ENCODE data around the gene IL2RA. TPM values are rescaled to one million over a fixed set of nuclear protein-coding genes. Genes with fewer than 3 reads are reported as not detected.
A peak's percentile ranks its signal among the peaks of the same experiment; 100 is the strongest.
"Not testable (repeated sequence)": the region's sequence is repeated elsewhere in the genome, so short reads cannot be mapped to it uniquely, and the experiment has no call there.

The IL2RA gene
- total RNA-seq, 2 donors from 2014 or later = 51.7 to 59.2 TPM

GRCh38 chr10:6006991-6007390 lies 55.2 kb downstream of the IL2RA start:
- DNase-seq = no peak
- Mint-ChIP-seq H3K27me3 (no peaks in the 10 kb centered on the region), H3K36me3 (ENCODE audit: low read depth) (peaks cover 5% of the 10 kb centered on the region), H3K27ac (no peak overlapping the region), H3K4me3 (no peak overlapping the region), H3K4me1 (peaks cover 15% of the 10 kb centered on the region)
- no peak for ATAC-seq
- no peaks in the 10 kb centered on the region for H3K9me3 ChIP-seq (ENCODE audit: control insufficient read depth, low read length, poor library complexity, severe bottlenecking)

GRCh38 chr10:6006546-6006945 lies 55.6 kb downstream of the IL2RA start:
- DNase-seq (no peak), ATAC-seq (no peak)
- peaks cover 2% of the 10 kb centered on the region for H3K36me3 Mint-ChIP-seq (ENCODE audit: low read depth)
- no peaks in the 10 kb centered on the region for H3K27me3 Mint-ChIP-seq
- H3K4me1 Mint-ChIP-seq = peaks cover 13% of the 10 kb centered on the region
- H3K4me3 Mint-ChIP-seq = no peak overlapping the region
- H3K27ac Mint-ChIP-seq = no peak overlapping the region
- no peaks in the 10 kb centered on the region for H3K9me3 ChIP-seq (ENCODE audit: control insufficient read depth, low read length, poor library complexity, severe bottlenecking)

GRCh38 chr10:6005856-6006395 lies 56.2 kb downstream of the IL2RA start:
- no peak for ATAC-seq
- Mint-ChIP-seq H3K27ac (no peak overlapping the region), H3K36me3 (ENCODE audit: low read depth) (peaks cover 2% of the 10 kb centered on the region), H3K4me1 (peaks cover 13% of the 10 kb centered on the region), H3K4me3 (no peak overlapping the region), H3K27me3 (no peaks in the 10 kb centered on the region)
- H3K9me3 ChIP-seq (ENCODE audit: control insufficient read depth, low read length, poor library complexity, severe bottlenecking) = no peaks in the 10 kb centered on the region
- DNase-seq = no peak

- not testable (repeated sequence) for H3K4me3 Mint-ChIP-seq; H3K9me3 ChIP-seq (ENCODE audit: control insufficient read depth, low read length, poor library complexity, severe bottlenecking); DNase-seq; H3K27ac Mint-ChIP-seq; H3K36me3 Mint-ChIP-seq (ENCODE audit: low read depth); ATAC-seq; H3K27me3 Mint-ChIP-seq
- peaks cover 15% of the 10 kb centered on the region for H3K4me1 Mint-ChIP-seq
These were observed 56.9 kb downstream of the IL2RA start for GRCh38 chr10:6005161-6005804.

- Mint-ChIP-seq H3K4me3 (no peak overlapping the region), H3K4me1 (peaks cover 14% of the 10 kb centered on the region), H3K36me3 (ENCODE audit: low read depth) (peaks cover 2% of the 10 kb centered on the region), H3K27me3 (peaks cover 9% of the 10 kb centered on the region), H3K27ac (no peak overlapping the region)
- no peaks in the 10 kb centered on the region for H3K9me3 ChIP-seq (ENCODE audit: control insufficient read depth, low read length, poor library complexity, severe bottlenecking)
- DNase-seq = no peak
- no peak for ATAC-seq
These were observed 59.2 kb downstream of the IL2RA start for GRCh38 chr10:6002809-6003510.

- H3K4me3 Mint-ChIP-seq = no peak overlapping the region
- peak overlapping the region; percentile 77 for H3K27ac Mint-ChIP-seq
- peaks cover 13% of the 10 kb centered on the region for H3K4me1 Mint-ChIP-seq
- no peaks in the 10 kb centered on the region for H3K9me3 ChIP-seq (ENCODE audit: control insufficient read depth, low read length, poor library complexity, severe bottlenecking)
- H3K27me3 Mint-ChIP-seq = peaks cover 9% of the 10 kb centered on the region
- no peak for ATAC-seq
- no peak for DNase-seq
- H3K36me3 Mint-ChIP-seq (ENCODE audit: low read depth) = no peaks in the 10 kb centered on the region
These were observed 62.6 kb downstream of the IL2RA start for GRCh38 chr10:5999440-6000165.

- no peak for ATAC-seq
- peaks cover 1% of the 10 kb centered on the region for H3K9me3 ChIP-seq (ENCODE audit: control insufficient read depth, low read length, poor library complexity, severe bottlenecking)
- Mint-ChIP-seq H3K27me3 (peaks cover 9% of the 10 kb centered on the region), H3K4me3 (no peak overlapping the region), H3K36me3 (ENCODE audit: low read depth) (no peaks in the 10 kb centered on the region), H3K27ac (no peak overlapping the region), H3K4me1 (peaks cover 3% of the 10 kb centered on the region)
- no peak for DNase-seq
These were observed 65.5 kb downstream of the IL2RA start for GRCh38 chr10:5996696-5997095.

- H3K9me3 ChIP-seq (ENCODE audit: control insufficient read depth, low read length, poor library complexity, severe bottlenecking) = peaks cover 4% of the 10 kb centered on the region
- Mint-ChIP-seq H3K36me3 (ENCODE audit: low read depth) (no peaks in the 10 kb centered on the region), H3K27ac (no peak overlapping the region), H3K4me1 (peaks cover 8% of the 10 kb centered on the region), H3K4me3 (no peak overlapping the region), H3K27me3 (no peaks in the 10 kb centered on the region)
- ATAC-seq = no peak
- no peak for DNase-seq
These were observed 69.8 kb downstream of the IL2RA start for GRCh38 chr10:5992398-5992797.

- no peak overlapping the region for H3K4me3 Mint-ChIP-seq
- H3K27ac Mint-ChIP-seq = no peak overlapping the region
- H3K4me1 Mint-ChIP-seq = peaks cover 12% of the 10 kb centered on the region
- no peaks in the 10 kb centered on the region for H3K36me3 Mint-ChIP-seq (ENCODE audit: low read depth)
- H3K27me3 Mint-ChIP-seq = no peaks in the 10 kb centered on the region
- ATAC-seq (no peak), DNase-seq (no peak)
- H3K9me3 ChIP-seq (ENCODE audit: control insufficient read depth, low read length, poor library complexity, severe bottlenecking) = peaks cover 4% of the 10 kb centered on the region
These were observed 70.5 kb downstream of the IL2RA start for GRCh38 chr10:5991708-5992107.

- Mint-ChIP-seq H3K4me3 (no peak overlapping the region), H3K4me1 (peaks cover 12% of the 10 kb centered on the region), H3K27me3 (no peaks in the 10 kb centered on the region), H3K27ac (no peak overlapping the region), H3K36me3 (ENCODE audit: low read depth) (no peaks in the 10 kb centered on the region)
- no peak for ATAC-seq
- DNase-seq = no peak
- peaks cover 4% of the 10 kb centered on the region for H3K9me3 ChIP-seq (ENCODE audit: control insufficient read depth, low read length, poor library complexity, severe bottlenecking)
These were observed 72.4 kb downstream of the IL2RA start for GRCh38 chr10:5989756-5990155.

GRCh38 chr10:5988336-5988920 lies 73.7 kb downstream of the IL2RA start:
- H3K4me1 Mint-ChIP-seq = peaks cover 14% of the 10 kb centered on the region
- ATAC-seq (no peak), DNase-seq (no peak)
- H3K27ac Mint-ChIP-seq = peak overlapping the region; percentile 42
- H3K4me3 Mint-ChIP-seq = no peak overlapping the region
- H3K27me3 Mint-ChIP-seq = peaks cover 4% of the 10 kb centered on the region
- no peaks in the 10 kb centered on the region for H3K36me3 Mint-ChIP-seq (ENCODE audit: low read depth)
- H3K9me3 ChIP-seq (ENCODE audit: control insufficient read depth, low read length, poor library complexity, severe bottlenecking) = peaks cover 4% of the 10 kb centered on the region

GRCh38 chr10:5987747-5988146 lies 74.4 kb downstream of the IL2RA start:
- H3K27me3 Mint-ChIP-seq = peaks cover 4% of the 10 kb centered on the region
- ATAC-seq (peak; percentile 45), DNase-seq (no peak)
- no peak overlapping the region for H3K4me3 Mint-ChIP-seq
- no peaks in the 10 kb centered on the region for H3K36me3 Mint-ChIP-seq (ENCODE audit: low read depth)
- peaks cover 4% of the 10 kb centered on the region for H3K9me3 ChIP-seq (ENCODE audit: control insufficient read depth, low read length, poor library complexity, severe bottlenecking)
- peak overlapping the region; percentile 42 for H3K27ac Mint-ChIP-seq
- H3K4me1 Mint-ChIP-seq = peaks cover 14% of the 10 kb centered on the region

GRCh38 chr10:5985029-5985428 lies 77.1 kb downstream of the IL2RA start:
- H3K9me3 ChIP-seq (ENCODE audit: control insufficient read depth, low read length, poor library complexity, severe bottlenecking) = no peaks in the 10 kb centered on the region
- Mint-ChIP-seq H3K4me1 (peaks cover 14% of the 10 kb centered on the region), H3K4me3 (no peak overlapping the region), H3K36me3 (ENCODE audit: low read depth) (no peaks in the 10 kb centered on the region), H3K27ac (no peak overlapping the region), H3K27me3 (peaks cover 4% of the 10 kb centered on the region)
- ATAC-seq (no peak), DNase-seq (no peak)

All from T-helper 17 cell (primary cell).